Measurements from ENCODE around the gene LY6G5B. TPM values are rescaled to one million over a fixed set of nuclear protein-coding genes. Genes with fewer than 3 reads are reported as not detected.

The LY6G5B gene
- total and polyA plus RNA-seq, 2 donors (not counting 3 experiments of a cell fraction or from before 2014, with no cell fraction given): 15.4 to 25.0 TPM

DNA sequence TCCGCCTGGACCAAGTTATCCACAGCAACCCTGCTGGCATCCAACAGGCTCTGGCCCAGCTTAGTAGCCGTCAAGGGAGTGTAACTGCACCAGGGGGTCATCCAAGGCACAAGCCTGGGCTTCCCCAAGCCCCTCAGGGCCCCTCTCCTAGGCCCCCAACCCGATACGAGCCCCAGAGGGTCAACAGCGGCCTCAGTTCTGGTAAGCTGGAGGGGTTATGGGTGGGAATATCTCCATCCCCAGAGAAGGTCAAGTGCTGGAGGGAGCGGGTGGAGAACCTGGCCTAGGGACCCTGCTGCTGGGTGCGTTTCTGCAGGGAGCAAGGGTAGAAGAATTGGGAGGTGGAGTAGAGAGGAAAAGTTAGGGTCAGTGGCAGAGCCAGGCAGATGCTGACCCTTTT, 36.3 kb upstream of the LY6G5B start:
- dilution Hi-C loops (cut with MboI; ENCODE audit: extremely low pct_ligation_motif_present, low sequenced_read_pairs): no loop called here
- no peaks in the 10 kb centered on the region for H3K27me3 ChIP-seq (ENCODE audit: control insufficient read depth in 2 of 2, insufficient read depth in 2 of 2, low read length in 2 of 2)
- peaks cover 49 to 83% of the 10 kb centered on the region in 2 experiments for H3K36me3 ChIP-seq (ENCODE audit: control insufficient read depth in 2 of 2, extremely low read depth in 1 of 2, insufficient read depth in 2 of 2, low read length in 2 of 2)
- no TSS peak for BruUV-seq (replicated peaks)
- POLR2A ChIA-PET: interaction anchor here (1.0 kb wide), 1 partner anchor 11 kb away, joined by 4 read pairs; no protein-coding TSS in a partner anchor
- H2AFZ ChIP-seq (ENCODE audit: low read depth, low read length): no peak overlapping the region
- H3K79me2 ChIP-seq (ENCODE audit: control insufficient read depth, insufficient read depth, low read length): peaks cover 18% of the 10 kb centered on the region
- intact Hi-C loops (cut with micrococcal nuclease): no loop called here
- H3K27ac ChIP-seq (ENCODE audit: insufficient read depth, low read depth, low read length): no peak overlapping the region
- H3K9me3 ChIP-seq (replicated peaks; ENCODE audit: control insufficient read depth, insufficient read depth, low read length): no peaks in the 10 kb centered on the region
- TF ChIP-seq CTCF (IDR thresholded peaks at IDR 0.05; ENCODE audit: extremely low read depth in 1 of 2, insufficient read depth in 1 of 2, low read depth in 1 of 2, low read length in 2 of 2) (no peak), MAX (IDR thresholded peaks at IDR 0.05; ENCODE audit: insufficient read depth, insufficient read length) (no peak), JUN (IDR thresholded peaks at IDR 0.05; ENCODE audit: borderline replicate concordance, insufficient read depth, insufficient read length, low read depth) (no peak), GATA2 (IDR thresholded peaks at IDR 0.05; ENCODE audit: insufficient read depth, insufficient read length, low read depth, low read length) (no peak), POLR2AphosphoS5 (IDR thresholded peaks at IDR 0.05; ENCODE audit: insufficient read depth, low read depth, low read length) (no peak), POLR2A (IDR thresholded peaks at IDR 0.05; ENCODE audit: low read depth, low read length) (no peak)
- no peak overlapping the region for H3K4me2 ChIP-seq (ENCODE audit: insufficient read depth, low read length)
- H3K4me1 ChIP-seq (ENCODE audit: control insufficient read depth, extremely low read depth, insufficient read depth, low read length): no peaks in the 10 kb centered on the region
- H3K9ac ChIP-seq (replicated peaks; ENCODE audit: extremely low read depth, insufficient read depth, low read length): no peak overlapping the region
- FAIRE-seq: no peak
- H3K4me3 ChIP-seq (replicated peaks in 1 of 3; ENCODE audit: insufficient read depth in 1 of 3, low read depth in 1 of 3, low read length in 3 of 3): no peak overlapping the region
- no peak for DNase-seq (ENCODE audit: low read depth, low spot score)
- CTCF ChIA-PET: no interaction called here
- H4K20me1 ChIP-seq (replicated peaks; ENCODE audit: control insufficient read depth, extremely low read depth, insufficient read depth, low read length): peaks cover 3% of the 10 kb centered on the region
- no peaks in the 10 kb centered on the region for H3K9me1 ChIP-seq (replicated peaks; ENCODE audit: control insufficient read depth, extremely low read depth, insufficient read depth, low read length)
